ENCODE measurements around the gene MYLK.

DNA sequence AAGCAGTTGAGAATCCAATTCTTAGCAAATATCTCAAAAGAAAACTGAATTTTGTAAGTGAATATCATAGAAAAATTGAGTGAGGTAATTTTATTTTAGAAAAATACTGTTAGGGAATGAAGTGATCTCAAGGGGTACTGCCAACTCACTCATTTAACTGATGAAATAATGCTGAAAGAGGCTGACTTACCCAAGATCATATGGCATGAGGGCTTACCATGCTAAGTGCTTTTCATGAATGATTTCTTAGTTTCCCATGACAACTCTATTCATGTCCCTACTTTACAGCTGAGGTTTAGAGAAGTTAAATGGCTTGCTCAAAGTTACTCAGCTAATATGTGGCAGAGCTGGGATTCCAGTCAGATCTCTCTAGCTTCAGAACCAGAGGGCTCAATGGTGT, 46.3 kb upstream of the MYLK start:
- TF ChIP-seq, protein P1, sequence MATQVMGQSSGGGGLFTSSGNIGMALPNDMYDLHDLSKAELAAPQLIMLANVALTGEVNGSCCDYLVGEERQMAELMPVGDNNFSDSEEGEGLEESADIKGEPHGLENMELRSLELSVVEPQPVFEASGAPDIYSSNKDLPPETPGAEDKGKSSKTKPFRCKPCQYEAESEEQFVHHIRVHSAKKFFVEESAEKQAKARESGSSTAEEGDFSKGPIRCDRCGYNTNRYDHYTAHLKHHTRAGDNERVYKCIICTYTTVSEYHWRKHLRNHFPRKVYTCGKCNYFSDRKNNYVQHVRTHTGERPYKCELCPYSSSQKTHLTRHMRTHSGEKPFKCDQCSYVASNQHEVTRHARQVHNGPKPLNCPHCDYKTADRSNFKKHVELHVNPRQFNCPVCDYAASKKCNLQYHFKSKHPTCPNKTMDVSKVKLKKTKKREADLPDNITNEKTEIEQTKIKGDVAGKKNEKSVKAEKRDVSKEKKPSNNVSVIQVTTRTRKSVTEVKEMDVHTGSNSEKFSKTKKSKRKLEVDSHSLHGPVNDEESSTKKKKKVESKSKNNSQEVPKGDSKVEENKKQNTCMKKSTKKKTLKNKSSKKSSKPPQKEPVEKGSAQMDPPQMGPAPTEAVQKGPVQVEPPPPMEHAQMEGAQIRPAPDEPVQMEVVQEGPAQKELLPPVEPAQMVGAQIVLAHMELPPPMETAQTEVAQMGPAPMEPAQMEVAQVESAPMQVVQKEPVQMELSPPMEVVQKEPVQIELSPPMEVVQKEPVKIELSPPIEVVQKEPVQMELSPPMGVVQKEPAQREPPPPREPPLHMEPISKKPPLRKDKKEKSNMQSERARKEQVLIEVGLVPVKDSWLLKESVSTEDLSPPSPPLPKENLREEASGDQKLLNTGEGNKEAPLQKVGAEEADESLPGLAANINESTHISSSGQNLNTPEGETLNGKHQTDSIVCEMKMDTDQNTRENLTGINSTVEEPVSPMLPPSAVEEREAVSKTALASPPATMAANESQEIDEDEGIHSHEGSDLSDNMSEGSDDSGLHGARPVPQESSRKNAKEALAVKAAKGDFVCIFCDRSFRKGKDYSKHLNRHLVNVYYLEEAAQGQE (IDR thresholded peaks at IDR 0.05; ENCODE audit: low read depth, low read length), result no peak
- no peak for TF ChIP-seq TAF1 (IDR thresholded peaks at IDR 0.05; ENCODE audit: borderline replicate concordance, low read depth, low read length)
- no peak for TF ChIP-seq POLR2A (IDR thresholded peaks at IDR 0.05; ENCODE audit: low read depth, low read length)
- no peak for TF ChIP-seq PAX8 (IDR thresholded peaks at IDR 0.05)
- TF ChIP-seq, protein P2, sequence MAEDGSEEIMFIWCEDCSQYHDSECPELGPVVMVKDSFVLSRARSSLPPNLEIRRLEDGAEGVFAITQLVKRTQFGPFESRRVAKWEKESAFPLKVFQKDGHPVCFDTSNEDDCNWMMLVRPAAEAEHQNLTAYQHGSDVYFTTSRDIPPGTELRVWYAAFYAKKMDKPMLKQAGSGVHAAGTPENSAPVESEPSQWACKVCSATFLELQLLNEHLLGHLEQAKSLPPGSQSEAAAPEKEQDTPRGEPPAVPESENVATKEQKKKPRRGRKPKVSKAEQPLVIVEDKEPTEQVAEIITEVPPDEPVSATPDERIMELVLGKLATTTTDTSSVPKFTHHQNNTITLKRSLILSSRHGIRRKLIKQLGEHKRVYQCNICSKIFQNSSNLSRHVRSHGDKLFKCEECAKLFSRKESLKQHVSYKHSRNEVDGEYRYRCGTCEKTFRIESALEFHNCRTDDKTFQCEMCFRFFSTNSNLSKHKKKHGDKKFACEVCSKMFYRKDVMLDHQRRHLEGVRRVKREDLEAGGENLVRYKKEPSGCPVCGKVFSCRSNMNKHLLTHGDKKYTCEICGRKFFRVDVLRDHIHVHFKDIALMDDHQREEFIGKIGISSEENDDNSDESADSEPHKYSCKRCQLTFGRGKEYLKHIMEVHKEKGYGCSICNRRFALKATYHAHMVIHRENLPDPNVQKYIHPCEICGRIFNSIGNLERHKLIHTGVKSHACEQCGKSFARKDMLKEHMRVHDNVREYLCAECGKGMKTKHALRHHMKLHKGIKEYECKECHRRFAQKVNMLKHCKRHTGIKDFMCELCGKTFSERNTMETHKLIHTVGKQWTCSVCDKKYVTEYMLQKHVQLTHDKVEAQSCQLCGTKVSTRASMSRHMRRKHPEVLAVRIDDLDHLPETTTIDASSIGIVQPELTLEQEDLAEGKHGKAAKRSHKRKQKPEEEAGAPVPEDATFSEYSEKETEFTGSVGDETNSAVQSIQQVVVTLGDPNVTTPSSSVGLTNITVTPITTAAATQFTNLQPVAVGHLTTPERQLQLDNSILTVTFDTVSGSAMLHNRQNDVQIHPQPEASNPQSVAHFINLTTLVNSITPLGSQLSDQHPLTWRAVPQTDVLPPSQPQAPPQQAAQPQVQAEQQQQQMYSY (CRISPR knock-in tag; IDR thresholded peaks at IDR 0.05), result no peak
- no peak for TF ChIP-seq EZH2 (IDR thresholded peaks at IDR 0.05; ENCODE audit: borderline replicate concordance, control insufficient read depth, low read depth, low read length)
- TF ChIP-seq CBX5 (IDR thresholded peaks at IDR 0.05; ENCODE audit: low read depth), result no peak
- no peak for TF ChIP-seq NFYB (IDR thresholded peaks at IDR 0.05; ENCODE audit: insufficient read depth, low read depth, low read length)
- TF ChIP-seq, protein P3, sequence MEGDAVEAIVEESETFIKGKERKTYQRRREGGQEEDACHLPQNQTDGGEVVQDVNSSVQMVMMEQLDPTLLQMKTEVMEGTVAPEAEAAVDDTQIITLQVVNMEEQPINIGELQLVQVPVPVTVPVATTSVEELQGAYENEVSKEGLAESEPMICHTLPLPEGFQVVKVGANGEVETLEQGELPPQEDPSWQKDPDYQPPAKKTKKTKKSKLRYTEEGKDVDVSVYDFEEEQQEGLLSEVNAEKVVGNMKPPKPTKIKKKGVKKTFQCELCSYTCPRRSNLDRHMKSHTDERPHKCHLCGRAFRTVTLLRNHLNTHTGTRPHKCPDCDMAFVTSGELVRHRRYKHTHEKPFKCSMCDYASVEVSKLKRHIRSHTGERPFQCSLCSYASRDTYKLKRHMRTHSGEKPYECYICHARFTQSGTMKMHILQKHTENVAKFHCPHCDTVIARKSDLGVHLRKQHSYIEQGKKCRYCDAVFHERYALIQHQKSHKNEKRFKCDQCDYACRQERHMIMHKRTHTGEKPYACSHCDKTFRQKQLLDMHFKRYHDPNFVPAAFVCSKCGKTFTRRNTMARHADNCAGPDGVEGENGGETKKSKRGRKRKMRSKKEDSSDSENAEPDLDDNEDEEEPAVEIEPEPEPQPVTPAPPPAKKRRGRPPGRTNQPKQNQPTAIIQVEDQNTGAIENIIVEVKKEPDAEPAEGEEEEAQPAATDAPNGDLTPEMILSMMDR (IDR thresholded peaks at IDR 0.05 in 2 of 3, conservative IDR thresholded peaks at IDR 0.05 in 1 of 3; ENCODE audit: control insufficient read depth in 2 of 3, extremely low read depth in 1 of 3, insufficient read depth in 1 of 3, low read depth in 3 of 3, low read length in 3 of 3), result no peak
- no peak for TF ChIP-seq CREM (IDR thresholded peaks at IDR 0.05; ENCODE audit: low read depth)
- no peak for TF ChIP-seq EP300 (IDR thresholded peaks at IDR 0.05; ENCODE audit: borderline replicate concordance in 1 of 2, control insufficient read depth in 1 of 2, low read depth in 2 of 2, low read length in 2 of 2)
- TF ChIP-seq RBBP5 (conservative IDR thresholded peaks at IDR 0.05), result no peak
- TF ChIP-seq HDAC2 (IDR thresholded peaks at IDR 0.05), result no peak
